CD4-positive, alpha-beta T cell (primary cell): ENCODE results near the gene ZBTB5. TPM values are rescaled to one million over a fixed set of nuclear protein-coding genes. Genes with fewer than 3 reads are reported as not detected.

ENCODE experiments used
- ATAC-seq: fragments of 200-7000 bp; cut with Tn5 transposase; one replicate; pipeline ENCODE4 v1.10.0; 2022; ENCODE audit warnings: mild to moderate bottlenecking; ENCODE audit not compliant: poor library complexity
- CTCF ChIA-PET: fragments of 350-600 bp; sonication (Branson Sonifier 250); formaldehyde crosslinking; loops from one replicate; lab custom pipeline; 2021; ENCODE audit warnings: antibody characterized with exemption, inconsistent platforms; lab: Charles Lee
- POLR2A ChIA-PET: fragments of 350-600 bp; sonication (Branson Sonifier 250); formaldehyde crosslinking; loops from one replicate; lab custom pipeline; 2021; ENCODE audit warnings: antibody characterized with exemption, inconsistent platforms; lab: Charles Lee
- DNase-seq, 14 experiments: peaks; one replicate each; pipeline ENCODE4 v3.0.0-alpha.2; 2013 to 2020; ENCODE audit warnings: mixed read lengths in 2 of 14
- H3K27ac ChIP-seq, 2 donors: one replicate each; pipeline versions ENCODE4 v1.5.1 to v1.7.0; 2013; ENCODE audit warnings: low read length in 2 of 2, low read depth in 1 of 2, mild to moderate bottlenecking in 1 of 2
- H3K27me3 ChIP-seq, 2 experiments: 1 replicate in 1 of 2; 2 replicates in 1 of 2; pipeline versions ENCODE4 v1.6.1 to v1.7.0; 2013; ENCODE audit warnings: low read length in 2 of 2, control low read depth in 1 of 2, mild to moderate bottlenecking in 1 of 2, moderate library complexity in 1 of 2; ENCODE audit not compliant: insufficient read depth in 2 of 2, control insufficient read depth in 1 of 2
- H3K36me3 ChIP-seq: one replicate; pipeline ENCODE4 v1.6.1; 2013; ENCODE audit warnings: low read length, control low read depth; ENCODE audit not compliant: insufficient read depth
- H3K4me1 ChIP-seq: one replicate; pipeline ENCODE4 v1.6.1; 2013; ENCODE audit warnings: low read length, control low read depth; ENCODE audit not compliant: insufficient read depth
- H3K4me3 ChIP-seq: one replicate; pipeline ENCODE4 v1.5.1; 2013; ENCODE audit warnings: mild to moderate bottlenecking, low read length, moderate library complexity
- H3K9me3 ChIP-seq, 2 experiments: 1 replicate in 1 of 2; 2 replicates in 1 of 2; pipeline versions ENCODE4 v1.6.1 to v1.7.0; 2013; ENCODE audit warnings: low read length in 2 of 2, mild to moderate bottlenecking in 2 of 2, control low read depth in 1 of 2, moderate library complexity in 1 of 2; ENCODE audit not compliant: control insufficient read depth in 1 of 2, insufficient read depth in 1 of 2
- H3K27ac Mint-ChIP-seq: one replicate; pipeline ENCODE4 v1.8.0; 2020; ENCODE audit warnings: mixed read lengths
- H3K27me3 Mint-ChIP-seq: one replicate; pipeline ENCODE4 v1.8.0; 2021; ENCODE audit warnings: mixed read lengths
- H3K36me3 Mint-ChIP-seq: one replicate; pipeline ENCODE4 v1.8.0; 2021; ENCODE audit warnings: low read depth, mixed read lengths
- H3K4me1 Mint-ChIP-seq: one replicate; pipeline ENCODE4 v1.8.0; 2021; ENCODE audit warnings: low read depth, mixed read lengths
- H3K4me3 Mint-ChIP-seq: one replicate; pipeline ENCODE4 v1.8.0; 2020; ENCODE audit warnings: mild to moderate bottlenecking, mixed read lengths
- H3K9me3 Mint-ChIP-seq: one replicate; pipeline ENCODE4 v1.8.0; 2020; ENCODE audit warnings: mixed read lengths
- intact Hi-C, 2 experiments: fragments of 100-400 bp; cut with DNase I in 1 of 2; cut with micrococcal nuclease in 1 of 2; formaldehyde crosslinking; loops; one replicate each; pipeline versions ENCODE4 v1.15.1 to v1.9.0; 2023 to 2025; cut with DNase I, micrococcal nuclease
- total RNA-seq, 174 experiments: library from RNA in 2 of 174; stranded (reverse) in 2 of 174; gene quantifications; one replicate each; pipeline ENCODE4 v1.2.3 and lab custom pipeline; 2021 to 2026
- TF ChIP-seq, protein P1 (sequence below): fragments of 200-600 bp; IDR thresholded peaks from one replicate; pipeline ENCODE4 v1.8.0; 2022; ENCODE audit warnings: antibody characterized with exemption, mild to moderate bottlenecking

Gene ZBTB5
- total RNA-seq, 2 experiments from 2014 or later = 21.3 to 22.0 TPM

DNA sequence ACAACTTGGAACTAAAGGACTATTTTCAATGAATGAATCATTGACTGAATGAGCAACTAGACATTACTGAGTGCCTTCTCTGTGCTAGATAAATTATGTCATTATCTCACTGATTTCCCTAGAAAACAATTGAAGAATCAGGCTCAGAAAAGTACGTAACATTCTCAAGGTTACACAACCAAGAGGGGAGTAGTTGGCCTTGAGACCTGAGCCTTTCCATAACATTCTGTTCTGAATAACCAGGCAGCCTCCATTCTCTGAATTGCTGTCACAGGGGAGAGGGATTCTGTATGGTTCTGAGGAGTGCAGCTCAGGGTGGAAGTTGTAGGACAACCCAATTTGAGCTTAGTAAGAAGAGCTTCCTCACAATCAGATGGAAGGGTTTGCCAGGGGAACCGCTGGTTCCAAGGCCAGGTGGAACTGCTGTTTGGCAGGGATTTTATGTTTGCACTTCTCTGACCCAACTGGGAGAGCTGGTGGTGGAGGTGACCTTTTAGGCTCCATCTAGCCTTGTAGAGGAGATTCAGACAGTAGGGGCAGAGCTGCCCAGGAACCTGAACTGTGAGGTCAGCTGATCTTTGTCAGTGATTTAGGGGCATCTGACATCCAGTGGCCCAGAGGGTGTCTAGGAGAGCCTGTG, 36.8 kb upstream of the ZBTB5 start:
- POLR2A ChIA-PET = no interaction called here
- CTCF ChIA-PET = no interaction called here
- no peaks in the 10 kb centered on the region for H3K9me3 ChIP-seq
- Mint-ChIP-seq H3K27ac (no peak overlapping the region), H3K4me3 (no peak overlapping the region), H3K9me3 (no peaks in the 10 kb centered on the region), H3K36me3 (peaks cover 80% of the 10 kb centered on the region), H3K4me1 (peaks cover 14% of the 10 kb centered on the region), H3K27me3 (no peaks in the 10 kb centered on the region)
- ATAC-seq = no peak
- H3K27me3 ChIP-seq = no peaks in the 10 kb centered on the region
- H3K36me3 ChIP-seq = peaks cover 61% of the 10 kb centered on the region
- TF ChIP-seq, protein P1, sequence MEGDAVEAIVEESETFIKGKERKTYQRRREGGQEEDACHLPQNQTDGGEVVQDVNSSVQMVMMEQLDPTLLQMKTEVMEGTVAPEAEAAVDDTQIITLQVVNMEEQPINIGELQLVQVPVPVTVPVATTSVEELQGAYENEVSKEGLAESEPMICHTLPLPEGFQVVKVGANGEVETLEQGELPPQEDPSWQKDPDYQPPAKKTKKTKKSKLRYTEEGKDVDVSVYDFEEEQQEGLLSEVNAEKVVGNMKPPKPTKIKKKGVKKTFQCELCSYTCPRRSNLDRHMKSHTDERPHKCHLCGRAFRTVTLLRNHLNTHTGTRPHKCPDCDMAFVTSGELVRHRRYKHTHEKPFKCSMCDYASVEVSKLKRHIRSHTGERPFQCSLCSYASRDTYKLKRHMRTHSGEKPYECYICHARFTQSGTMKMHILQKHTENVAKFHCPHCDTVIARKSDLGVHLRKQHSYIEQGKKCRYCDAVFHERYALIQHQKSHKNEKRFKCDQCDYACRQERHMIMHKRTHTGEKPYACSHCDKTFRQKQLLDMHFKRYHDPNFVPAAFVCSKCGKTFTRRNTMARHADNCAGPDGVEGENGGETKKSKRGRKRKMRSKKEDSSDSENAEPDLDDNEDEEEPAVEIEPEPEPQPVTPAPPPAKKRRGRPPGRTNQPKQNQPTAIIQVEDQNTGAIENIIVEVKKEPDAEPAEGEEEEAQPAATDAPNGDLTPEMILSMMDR = no peak
- no peak overlapping the region for H3K4me3 ChIP-seq
- intact Hi-C loops = loop anchor here in 1 of 2 experiments (10.0 kb wide), 1 partner anchor 627 kb away; no protein-coding TSS in a partner anchor
- no peak overlapping the region for H3K27ac ChIP-seq
- DNase-seq = no peak
- peaks cover 27% of the 10 kb centered on the region for H3K4me1 ChIP-seq

DNA sequence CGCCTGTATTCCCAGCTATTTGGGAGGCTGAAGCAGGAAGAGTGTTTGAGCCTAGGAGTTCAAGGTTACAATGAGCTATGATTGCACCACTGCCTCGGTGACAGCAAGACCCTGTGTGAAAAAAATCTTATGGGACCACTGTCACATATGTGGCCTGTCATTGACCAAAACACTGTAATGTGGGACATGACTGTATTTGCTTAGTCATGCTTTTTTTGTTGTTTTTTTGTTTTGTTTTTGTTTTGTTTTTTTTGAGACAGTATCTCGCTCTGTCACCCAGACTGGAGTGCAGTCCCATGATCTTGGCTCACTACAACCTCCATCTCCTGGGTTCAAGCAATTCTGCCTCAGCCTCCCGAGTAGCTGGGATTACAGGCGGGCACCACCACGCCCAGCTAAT, 34.0 kb upstream of the ZBTB5 start:
- intact Hi-C loops = no loop called here
- ATAC-seq (no peak), DNase-seq (no peak)
- CTCF ChIA-PET = no interaction called here
- H3K9me3 Mint-ChIP-seq = no peaks in the 10 kb centered on the region
- Histone ChIP-seq H3K27me3 (no peaks in the 10 kb centered on the region), H3K4me1 (peaks cover 18% of the 10 kb centered on the region), H3K9me3 (no peaks in the 10 kb centered on the region), H3K27ac (no peak overlapping the region), H3K4me3 (no peak overlapping the region), H3K36me3 (peaks cover 85% of the 10 kb centered on the region)
- peaks cover 94% of the 10 kb centered on the region for H3K36me3 Mint-ChIP-seq
- H3K27me3 Mint-ChIP-seq = no peaks in the 10 kb centered on the region
- TF ChIP-seq, protein P1 = no peak
- POLR2A ChIA-PET = no interaction called here
- no peak overlapping the region for H3K27ac Mint-ChIP-seq
- peaks cover 18% of the 10 kb centered on the region for H3K4me1 Mint-ChIP-seq
- no peak overlapping the region for H3K4me3 Mint-ChIP-seq

DNA sequence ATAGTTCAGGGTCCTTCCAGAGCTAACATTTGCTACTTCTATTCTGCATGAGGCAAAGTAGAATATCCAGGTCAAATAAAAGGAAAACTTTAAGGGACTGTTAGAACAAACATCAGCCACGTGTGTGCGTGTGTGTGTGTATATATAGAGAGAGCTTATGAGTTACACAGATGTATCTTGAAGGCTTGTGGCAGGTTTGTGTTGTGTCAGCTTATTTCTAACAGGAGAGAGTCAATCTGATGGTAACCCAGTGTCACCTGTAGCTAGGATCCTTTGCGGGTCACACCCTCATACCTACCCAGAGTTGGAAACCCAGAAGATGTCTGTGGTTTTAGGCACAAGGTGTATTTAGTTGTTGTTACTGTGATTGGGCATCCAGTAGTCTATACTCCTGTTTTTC, 33.2 kb upstream of the ZBTB5 start:
- CTCF ChIA-PET = no interaction called here
- Histone ChIP-seq H3K4me1 (peaks cover 11% of the 10 kb centered on the region), H3K36me3 (peaks cover 88% of the 10 kb centered on the region), H3K4me3 (no peak overlapping the region), H3K9me3 (no peaks in the 10 kb centered on the region), H3K27me3 (no peaks in the 10 kb centered on the region), H3K27ac (no peak overlapping the region)
- intact Hi-C loops = no loop called here
- POLR2A ChIA-PET = no interaction called here
- no peaks in the 10 kb centered on the region for H3K27me3 Mint-ChIP-seq
- TF ChIP-seq, protein P1 = no peak
- H3K4me1 Mint-ChIP-seq = peaks cover 10% of the 10 kb centered on the region
- H3K9me3 Mint-ChIP-seq = no peaks in the 10 kb centered on the region
- H3K36me3 Mint-ChIP-seq = peaks cover 94% of the 10 kb centered on the region
- DNase-seq (no peak), ATAC-seq (no peak)
- H3K27ac Mint-ChIP-seq = no peak overlapping the region
- no peak overlapping the region for H3K4me3 Mint-ChIP-seq
